HG02938 (cell line): Measurements from ENCODE around the gene PRSS27.
"Not testable (repeated sequence)": the region's sequence is repeated elsewhere in the genome, so short reads cannot be mapped to it uniquely, and the experiment has no call there.

Experiments
- ATAC-seq: cut with Tn5 transposase; IDR thresholded peaks from one replicate; pipeline ENCODE4 v1.9.1; 2021; ENCODE audit warnings: mild to moderate bottlenecking, moderate library complexity; ENCODE audit not compliant: unreplicated experiment

The PRSS27 gene

DNA sequence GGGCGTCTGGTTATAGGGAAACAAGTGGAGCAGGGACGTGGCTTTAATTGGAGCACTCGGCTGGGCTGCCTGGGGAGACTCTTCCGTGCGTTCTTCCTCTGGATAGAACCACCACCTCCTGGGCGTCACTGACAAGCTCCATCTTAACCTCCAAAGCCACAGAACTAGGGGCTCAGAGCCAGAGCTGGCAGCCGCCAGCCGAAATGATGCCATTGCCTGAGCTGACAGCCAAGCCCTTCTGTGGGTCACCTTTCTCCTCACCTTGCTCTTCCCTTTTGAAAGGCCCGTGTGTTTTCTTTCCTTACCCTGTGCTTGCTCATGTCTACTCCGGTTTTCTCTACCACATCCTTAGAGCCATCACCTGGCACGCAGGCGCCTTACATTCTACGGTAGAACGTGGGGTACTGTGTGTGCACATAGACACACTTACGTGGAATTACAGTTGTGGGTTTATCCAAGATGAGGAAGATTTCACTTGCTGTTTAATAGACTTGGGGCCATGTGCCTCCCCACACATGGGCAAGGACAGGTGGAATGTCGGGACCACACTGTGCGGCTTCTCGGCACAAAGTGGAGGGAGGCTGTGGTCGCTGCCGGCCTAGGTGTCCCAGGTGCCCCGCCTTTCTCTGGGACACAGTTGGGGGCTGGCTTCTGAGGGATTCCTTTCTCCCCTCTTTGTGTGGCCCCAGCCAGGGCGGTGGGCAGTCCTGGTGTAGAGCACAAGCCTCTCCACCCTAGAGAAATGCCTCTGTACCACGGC lies 41.6 kb downstream of the PRSS27 start:
- not testable (repeated sequence) for ATAC-seq

DNA sequence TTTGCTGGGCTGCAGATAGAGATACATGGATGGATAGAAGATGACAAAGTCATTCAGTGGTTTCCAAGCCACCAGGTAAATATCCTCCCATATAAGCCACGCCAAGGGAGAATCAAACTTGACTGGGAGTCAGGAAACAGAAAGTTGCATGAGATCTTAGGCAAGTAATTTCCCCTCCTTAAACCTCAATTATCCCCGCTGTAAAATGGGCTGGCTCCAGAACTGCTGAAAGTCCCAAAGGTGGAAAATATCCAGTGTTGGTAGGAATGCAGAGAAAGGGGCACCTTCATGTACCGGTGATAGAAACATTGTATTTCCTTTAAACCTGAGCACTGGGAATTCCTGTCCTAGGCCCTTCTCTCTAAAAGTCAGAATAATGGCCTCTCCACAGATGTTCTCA lies 43.1 kb downstream of the PRSS27 start:
- not testable (repeated sequence) for ATAC-seq

DNA sequence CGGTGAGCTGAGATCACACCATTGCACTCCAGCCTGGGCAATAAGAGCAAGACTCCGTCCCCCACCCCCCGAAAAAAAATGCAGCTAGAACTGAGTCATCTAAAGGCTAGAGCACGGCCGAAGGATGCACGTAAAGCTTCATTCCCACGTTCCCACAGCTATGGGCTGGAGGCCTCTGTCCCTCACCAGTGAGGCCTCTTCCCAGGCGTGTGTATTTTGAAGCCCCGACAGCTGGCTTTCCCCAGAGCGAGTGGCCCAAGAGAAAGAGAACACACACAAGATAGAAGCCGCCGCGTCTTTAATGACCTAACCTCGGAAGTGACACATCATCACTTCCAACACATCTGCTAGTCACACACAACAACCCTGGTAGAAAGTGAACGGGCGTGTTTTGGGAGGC lies 44.3 kb downstream of the PRSS27 start:
- no peak for ATAC-seq

DNA sequence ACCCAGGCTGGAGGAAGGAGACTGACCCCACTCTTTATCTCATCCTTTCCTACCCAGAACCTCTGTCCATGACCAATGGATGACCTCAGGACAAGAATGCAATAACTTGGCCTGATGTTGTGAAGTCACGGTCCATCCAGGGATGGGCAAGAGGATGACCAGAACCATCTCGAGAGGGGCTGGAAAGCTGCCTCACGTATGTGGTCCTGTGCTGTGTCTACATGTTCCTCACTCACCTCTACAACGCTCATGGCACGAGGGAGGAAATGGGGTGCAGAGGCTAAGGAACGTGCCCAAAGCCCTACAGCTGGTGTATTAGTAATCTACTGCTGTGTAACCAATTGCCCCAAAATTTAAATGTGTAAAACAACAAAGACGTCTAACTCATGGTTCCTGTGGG lies 45.0 kb downstream of the PRSS27 start:
- ATAC-seq, result no peak

DNA sequence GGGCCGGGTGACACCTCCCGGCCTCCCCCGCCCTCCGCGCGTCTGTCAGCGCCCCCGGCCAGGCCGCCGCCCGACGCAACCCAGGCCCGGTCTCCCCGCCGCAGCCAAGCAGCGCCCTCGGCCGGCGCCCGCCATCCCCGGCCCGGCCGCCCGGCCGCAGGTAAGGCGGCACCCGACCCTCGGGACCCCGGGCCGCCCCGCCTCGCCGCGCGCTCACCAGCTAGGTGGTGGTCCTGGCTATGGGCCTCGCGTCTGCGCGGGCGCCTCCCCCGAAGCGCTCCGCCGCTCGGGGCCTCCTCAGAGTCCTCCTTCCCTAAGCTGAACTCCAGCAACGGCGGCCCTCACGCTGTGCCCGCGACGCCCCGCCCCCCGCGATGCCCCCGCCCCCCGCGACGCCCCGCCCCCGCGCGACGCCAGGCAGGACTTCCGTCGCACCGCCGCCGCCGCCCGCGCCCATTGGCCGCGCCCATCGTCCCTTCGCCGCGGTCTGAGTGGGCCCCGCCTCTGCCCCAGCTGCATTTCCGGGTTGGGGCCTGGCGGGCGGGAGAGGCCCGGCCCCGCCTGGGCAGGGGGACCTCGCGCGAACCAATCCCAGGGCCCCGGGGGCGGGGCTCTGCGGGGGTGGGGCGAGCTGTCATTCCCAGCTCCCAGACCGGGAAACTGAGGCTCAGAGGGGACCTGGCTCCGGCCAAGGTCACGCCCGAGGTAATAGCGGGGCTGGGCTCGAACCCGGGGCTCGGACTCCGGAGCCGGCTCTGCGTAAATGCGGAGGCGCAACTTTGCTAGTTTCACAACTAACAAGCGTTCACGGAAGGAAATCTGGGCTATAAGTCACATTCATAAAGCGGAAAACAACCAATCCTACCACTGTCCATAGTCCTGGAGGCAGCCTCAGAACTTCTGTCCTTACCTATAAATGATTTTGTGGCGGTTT lies 46.7 kb downstream of the PRSS27 start:
- ATAC-seq, result peak; percentile 84

DNA sequence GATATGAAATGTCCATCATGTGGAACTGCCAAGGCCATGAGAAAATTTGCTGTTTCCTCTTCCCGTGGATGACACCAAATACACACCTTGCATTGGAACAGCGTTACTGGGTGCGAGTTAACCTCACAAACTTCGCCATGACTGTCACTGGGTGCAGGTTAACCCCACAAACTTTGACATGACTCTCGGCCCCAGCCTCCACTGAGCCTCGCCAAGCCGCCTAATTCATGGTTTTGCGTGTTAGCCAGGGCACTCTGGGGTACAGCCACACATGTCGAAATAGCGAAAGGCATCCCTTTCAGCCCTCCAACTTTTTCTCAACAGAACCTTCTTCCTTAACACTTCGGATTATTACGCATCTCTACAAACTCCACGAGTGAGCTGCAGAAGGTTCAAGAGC lies 48.3 kb downstream of the PRSS27 start:
- no peak for ATAC-seq

DNA sequence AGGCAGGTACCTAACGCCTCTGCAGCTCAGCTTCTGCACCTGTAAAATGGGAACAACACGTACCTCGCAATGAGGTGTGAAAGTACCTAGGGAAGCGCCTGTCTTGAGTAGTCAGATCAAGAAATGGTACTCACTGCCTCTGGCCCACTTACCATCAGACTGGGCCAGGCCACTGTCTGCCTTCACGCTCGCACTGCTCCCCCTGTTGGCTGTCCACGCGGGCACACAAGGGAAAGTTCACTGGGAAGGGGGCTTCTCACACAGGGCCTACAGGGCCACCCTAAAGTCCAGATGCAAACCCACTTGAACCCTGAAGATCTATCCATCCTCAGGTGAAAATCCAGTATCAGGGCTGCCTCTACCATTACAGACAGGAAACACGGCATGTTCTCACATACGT lies 48.8 kb downstream of the PRSS27 start:
- not testable (repeated sequence) for ATAC-seq

DNA sequence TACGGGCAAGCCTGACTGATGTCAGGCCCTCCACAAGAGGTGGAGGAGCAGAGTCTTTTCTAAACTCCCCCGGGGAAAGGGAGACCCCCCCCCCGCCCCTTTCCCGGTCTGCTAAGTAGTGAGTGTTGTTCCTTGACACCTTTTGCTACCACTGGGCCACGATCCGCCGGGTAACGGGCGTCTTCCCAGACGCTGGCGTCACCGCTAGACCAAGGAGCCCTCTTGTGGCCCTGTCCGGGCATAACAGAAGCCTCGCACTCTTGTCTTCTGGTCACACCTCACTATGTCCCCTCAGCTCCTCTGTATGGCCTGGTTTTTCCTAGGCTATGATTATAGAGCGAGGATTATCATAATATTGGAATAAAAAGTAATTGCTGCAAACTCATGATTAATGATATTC lies 50.0 kb downstream of the PRSS27 start:
- ATAC-seq, result not testable (repeated sequence)

DNA sequence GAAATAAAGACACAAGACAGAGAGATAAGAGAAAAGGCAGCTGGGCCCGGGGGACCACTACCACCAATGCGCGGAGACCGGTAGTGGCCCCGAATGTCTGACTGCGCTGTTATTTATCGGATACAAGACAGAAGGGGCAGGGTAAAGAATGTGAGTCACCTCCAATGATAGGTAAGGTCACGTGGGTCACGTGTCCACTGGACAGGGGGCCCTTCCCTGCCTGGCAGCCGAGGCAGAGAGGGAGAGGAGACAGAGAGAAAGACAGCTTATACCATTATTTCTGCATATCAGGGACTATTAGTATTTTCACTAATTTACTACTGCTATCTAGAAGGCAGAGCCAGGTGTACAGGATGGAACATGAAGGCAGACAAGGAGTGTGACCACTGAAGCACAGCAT lies 50.4 kb downstream of the PRSS27 start:
- ATAC-seq, result not testable (repeated sequence)

DNA sequence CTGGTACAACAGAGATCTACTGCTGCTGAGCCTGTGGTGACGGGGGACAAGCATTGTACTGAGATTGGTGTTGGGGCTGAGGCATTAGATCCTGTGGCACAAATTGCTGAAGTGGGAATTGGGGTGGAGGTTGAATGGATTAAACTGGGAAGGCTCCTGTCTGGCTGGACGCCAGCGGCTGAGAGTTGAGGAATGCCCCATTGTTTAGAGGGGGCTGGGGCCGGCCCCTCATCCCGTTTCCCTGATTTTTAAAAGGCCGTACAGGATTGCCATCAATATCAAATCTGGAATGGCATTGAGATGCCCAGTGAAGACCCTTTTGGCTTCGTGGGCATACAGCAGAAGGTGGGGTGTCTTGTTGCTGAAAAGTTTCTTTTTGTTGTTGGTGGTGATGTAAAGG lies 53.4 kb downstream of the PRSS27 start:
- ATAC-seq, result not testable (repeated sequence)

DNA sequence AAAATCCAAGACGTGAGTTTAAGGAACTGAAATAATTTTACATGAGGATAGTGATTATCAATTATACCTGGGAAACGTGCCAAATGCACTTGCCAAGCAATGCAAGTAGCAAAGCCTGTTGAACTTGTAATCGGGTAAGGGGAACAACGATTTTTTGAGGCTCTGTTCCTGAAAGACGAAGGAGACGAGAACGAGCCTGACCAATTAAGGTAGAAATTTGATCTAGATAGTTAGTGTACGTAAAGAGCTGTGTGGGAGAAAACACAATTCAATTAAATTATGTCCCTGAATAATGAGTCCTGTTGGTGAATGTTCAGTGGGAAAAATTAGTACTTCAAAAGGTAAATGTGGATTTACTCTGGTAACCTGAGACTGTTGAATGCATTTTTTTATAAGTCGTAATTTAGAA lies 55.4 kb downstream of the PRSS27 start:
- no peak for ATAC-seq

DNA sequence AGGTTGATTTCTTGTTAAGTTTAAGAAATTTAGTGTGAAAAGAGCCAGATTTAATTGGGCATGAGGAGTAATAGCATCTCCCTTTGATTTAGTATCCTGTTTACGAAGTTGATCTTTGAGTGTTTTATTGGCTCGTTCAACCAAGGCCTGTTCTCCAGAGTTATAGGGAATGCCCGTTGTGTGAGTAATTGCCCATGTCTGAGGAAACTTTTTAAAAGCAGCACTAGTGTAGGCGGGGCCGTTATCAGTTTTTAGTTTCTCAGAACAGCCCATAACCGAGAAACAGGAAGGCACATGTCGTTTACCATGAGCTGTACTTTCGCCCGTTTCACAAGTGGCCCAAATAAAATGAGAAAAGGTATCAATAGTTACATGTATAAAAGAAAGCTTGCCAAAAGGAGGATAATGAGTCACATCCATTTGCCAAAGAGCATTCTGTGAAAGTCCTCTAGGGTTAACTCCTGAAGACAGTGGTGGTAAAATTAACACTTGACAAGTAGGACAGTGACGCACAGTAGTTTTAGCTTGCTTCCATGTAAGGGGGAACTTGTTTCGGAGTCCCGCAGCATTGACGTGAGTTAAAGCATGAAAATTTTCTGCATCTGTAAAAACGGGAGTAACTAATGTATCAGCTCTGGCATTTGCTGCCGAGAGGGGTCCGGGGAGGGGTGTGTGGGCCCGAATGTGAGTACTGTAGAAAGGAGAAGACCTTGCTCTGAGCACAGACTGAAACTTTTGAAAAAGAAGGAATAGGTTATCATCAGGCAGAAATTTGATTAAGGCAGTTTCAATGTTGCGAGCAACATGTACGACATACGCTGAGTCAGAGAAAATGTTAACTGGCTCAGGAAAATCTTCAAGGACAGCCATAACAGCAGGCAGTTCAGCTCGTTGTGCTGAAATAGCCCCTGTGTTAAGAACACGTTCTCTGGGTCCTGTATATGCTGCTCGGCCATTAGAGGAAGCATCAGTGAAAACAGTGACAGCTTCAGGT lies 56.2 kb downstream of the PRSS27 start:
- ATAC-seq, result no peak
